KMS-11 (cell line): ENCODE results near the gene SLC25A25.

Experiments
- H2AFZ ChIP-seq: fragments of 200-600 bp; sonication (generic); 2 replicates; pipeline ENCODE4 v1.6.1; 2016; ENCODE audit warnings: antibody characterized with exemption, mixed run types, low read depth
- H3K27ac ChIP-seq: fragments of 200-600 bp; sonication (generic); 2 replicates; pipeline ENCODE4 v1.6.1; 2016; ENCODE audit warnings: mild to moderate bottlenecking, mixed run types
- H3K27me3 ChIP-seq: fragments of 200-600 bp; sonication (generic); 2 replicates; pipeline ENCODE4 v1.6.1; 2017; ENCODE audit warnings: mild to moderate bottlenecking, low read depth, mixed run types, moderate library complexity; ENCODE audit not compliant: insufficient read depth
- H3K36me3 ChIP-seq: fragments of 200-600 bp; sonication (generic); 2 replicates; pipeline ENCODE4 v1.6.1; 2017; ENCODE audit warnings: mild to moderate bottlenecking, mixed run types; ENCODE audit not compliant: insufficient read depth
- H3K4me1 ChIP-seq: fragments of 200-600 bp; sonication (generic); 2 replicates; pipeline ENCODE4 v1.6.1; 2016; ENCODE audit warnings: mild to moderate bottlenecking, low read depth, mixed run types; ENCODE audit not compliant: poor library complexity, severe bottlenecking
- H3K4me2 ChIP-seq: fragments of 200-600 bp; sonication (generic); 2 replicates; pipeline ENCODE4 v1.7.0; 2016; ENCODE audit warnings: mild to moderate bottlenecking, mixed run types
- H3K4me3 ChIP-seq: fragments of 200-600 bp; sonication (generic); IDR thresholded peaks from 2 replicates; pipeline ENCODE4 v1.6.1; 2017; ENCODE audit warnings: low read depth, low read length, mixed read lengths; ENCODE audit not compliant: insufficient read depth
- H3K79me2 ChIP-seq: fragments of 200-600 bp; sonication (generic); 2 replicates; pipeline ENCODE4 v1.6.1; 2016; ENCODE audit warnings: low read depth, mixed run types; ENCODE audit not compliant: insufficient read depth
- H3K9ac ChIP-seq: fragments of 200-600 bp; sonication (generic); 2 replicates; pipeline ENCODE4 v1.6.1; 2016; ENCODE audit warnings: mild to moderate bottlenecking, mixed run types
- H4K20me1 ChIP-seq: fragments of 200-600 bp; sonication (generic); 2 replicates; pipeline ENCODE4 v1.6.1; 2016; ENCODE audit warnings: mild to moderate bottlenecking, mixed run types; ENCODE audit not compliant: insufficient read depth
- CTCF ChIP-seq: fragments of 200-600 bp; sonication (generic); conservative IDR thresholded peaks from 2 replicates; pipeline ENCODE4 v1.6.1; 2017; ENCODE audit warnings: low read depth, mild to moderate bottlenecking, antibody characterized with exemption, low read length, moderate library complexity, mixed read lengths

The SLC25A25 gene

GRCh38 chr9:128087262-128087661 is 19.2 kb downstream of the SLC25A25 start:
- no peak for TF ChIP-seq CTCF
- H3K9ac ChIP-seq: no peak overlapping the region
- H3K27me3 ChIP-seq: no peaks in the 10 kb centered on the region
- H3K4me1 ChIP-seq: peaks cover 30% of the 10 kb centered on the region
- no peak overlapping the region for H3K27ac ChIP-seq
- peaks cover 98% of the 10 kb centered on the region for H3K79me2 ChIP-seq
- 0 out of 2 replicates have a peak, but pooled peaks cover 2% of the 10 kb centered on the region for H3K36me3 ChIP-seq
- no peak overlapping the region for H3K4me3 ChIP-seq
- H3K4me2 ChIP-seq: no peak overlapping the region
- no peak overlapping the region for H2AFZ ChIP-seq
- peaks cover 6% of the 10 kb centered on the region; the same call in 1 of the 2 replicates for H4K20me1 ChIP-seq

GRCh38 chr9:128088253-128088945 is 20.4 kb downstream of the SLC25A25 start:
- peaks cover 6% of the 10 kb centered on the region; the same call in 1 of the 2 replicates for H4K20me1 ChIP-seq
- no peak for TF ChIP-seq CTCF
- H3K79me2 ChIP-seq: peaks cover 100% of the 10 kb centered on the region
- 0 out of 2 replicates have a peak, but pooled peaks cover 2% of the 10 kb centered on the region for H3K36me3 ChIP-seq
- no peak overlapping the region for H3K27ac ChIP-seq
- no peak overlapping the region for H3K4me3 ChIP-seq
- no peak overlapping the region for H2AFZ ChIP-seq
- H3K27me3 ChIP-seq: no peaks in the 10 kb centered on the region
- H3K4me1 ChIP-seq: peaks cover 20% of the 10 kb centered on the region
- H3K4me2 ChIP-seq: no peak overlapping the region
- H3K9ac ChIP-seq: no peak overlapping the region

GRCh38 chr9:128089299-128089698 is 21.3 kb downstream of the SLC25A25 start:
- no peak overlapping the region for H3K27ac ChIP-seq
- no peak overlapping the region for H3K4me2 ChIP-seq

GRCh38 chr9:128091144-128091543 is 23.1 kb downstream of the SLC25A25 start:
- Histone ChIP-seq H3K4me1 (peaks cover 11% of the 10 kb centered on the region), H3K79me2 (peaks cover 98% of the 10 kb centered on the region), H3K36me3 (no peaks in the 10 kb centered on the region), H3K4me3 (no peak overlapping the region), H3K4me2 (no peak overlapping the region), H3K27ac (no peak overlapping the region), H2AFZ (no peak overlapping the region), H3K9ac (no peak overlapping the region), H3K27me3 (no peaks in the 10 kb centered on the region), H4K20me1 (peaks cover 6% of the 10 kb centered on the region; the same call in 1 of the 2 replicates)
- no peak for TF ChIP-seq CTCF

More at GRCh38 chr9:128089299-128089698, 21.3 kb downstream of the SLC25A25 start:
- H3K36me3 ChIP-seq: 0 out of 2 replicates have a peak, but pooled peaks cover 2% of the 10 kb centered on the region
- H3K79me2 ChIP-seq: peaks cover 98% of the 10 kb centered on the region
- no peak overlapping the region for H3K4me3 ChIP-seq
- H3K4me1 ChIP-seq: peaks cover 20% of the 10 kb centered on the region
- H3K27me3 ChIP-seq: no peaks in the 10 kb centered on the region
- TF ChIP-seq CTCF: no peak
- H2AFZ ChIP-seq: no peak overlapping the region
- no peak overlapping the region for H3K9ac ChIP-seq
- H4K20me1 ChIP-seq: peaks cover 6% of the 10 kb centered on the region; the same call in 1 of the 2 replicates
